Measurements from ENCODE around the gene EIF2AK2.

- TF ChIP-seq, protein P1, sequence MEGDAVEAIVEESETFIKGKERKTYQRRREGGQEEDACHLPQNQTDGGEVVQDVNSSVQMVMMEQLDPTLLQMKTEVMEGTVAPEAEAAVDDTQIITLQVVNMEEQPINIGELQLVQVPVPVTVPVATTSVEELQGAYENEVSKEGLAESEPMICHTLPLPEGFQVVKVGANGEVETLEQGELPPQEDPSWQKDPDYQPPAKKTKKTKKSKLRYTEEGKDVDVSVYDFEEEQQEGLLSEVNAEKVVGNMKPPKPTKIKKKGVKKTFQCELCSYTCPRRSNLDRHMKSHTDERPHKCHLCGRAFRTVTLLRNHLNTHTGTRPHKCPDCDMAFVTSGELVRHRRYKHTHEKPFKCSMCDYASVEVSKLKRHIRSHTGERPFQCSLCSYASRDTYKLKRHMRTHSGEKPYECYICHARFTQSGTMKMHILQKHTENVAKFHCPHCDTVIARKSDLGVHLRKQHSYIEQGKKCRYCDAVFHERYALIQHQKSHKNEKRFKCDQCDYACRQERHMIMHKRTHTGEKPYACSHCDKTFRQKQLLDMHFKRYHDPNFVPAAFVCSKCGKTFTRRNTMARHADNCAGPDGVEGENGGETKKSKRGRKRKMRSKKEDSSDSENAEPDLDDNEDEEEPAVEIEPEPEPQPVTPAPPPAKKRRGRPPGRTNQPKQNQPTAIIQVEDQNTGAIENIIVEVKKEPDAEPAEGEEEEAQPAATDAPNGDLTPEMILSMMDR (conservative IDR thresholded peaks at IDR 0.05 in 1 of 2, IDR thresholded peaks at IDR 0.05 in 1 of 2; ENCODE audit: extremely low read depth in 1 of 2, insufficient read depth in 1 of 2, low read depth in 1 of 2, low read length in 2 of 2), result no peak
- TF ChIP-seq EZH2 (IDR thresholded peaks at IDR 0.05; ENCODE audit: borderline replicate concordance, low read length), result no peak
Observed at GRCh38 chr2:37146062-37146461, 10.7 kb downstream of the EIF2AK2 start.

All from mammary epithelial cell (primary cell).